Fibroblast of skin of back (primary cell): Measurements from ENCODE around the gene ADAM11.

Source experiments
- DNase-seq: peaks from one replicate; pipeline ENCODE4 v3.0.0-alpha.2; 2013

ADAM11 gene

GRCh38 chr17:44831371-44831770, 72.6 kb downstream of the ADAM11 start:
- no peak for DNase-seq
